ENCODE results near the gene ASIC4. TPM values are rescaled to one million over a fixed set of nuclear protein-coding genes. Genes with fewer than 3 reads are reported as not detected.

Gene ASIC4
- total and polyA plus RNA-seq, 9 of the 15 experiments (the other 6 are each of a cell fraction or from before 2014, with no cell fraction given), result 0.07 to 19.2 (median 4.8) TPM

DNA sequence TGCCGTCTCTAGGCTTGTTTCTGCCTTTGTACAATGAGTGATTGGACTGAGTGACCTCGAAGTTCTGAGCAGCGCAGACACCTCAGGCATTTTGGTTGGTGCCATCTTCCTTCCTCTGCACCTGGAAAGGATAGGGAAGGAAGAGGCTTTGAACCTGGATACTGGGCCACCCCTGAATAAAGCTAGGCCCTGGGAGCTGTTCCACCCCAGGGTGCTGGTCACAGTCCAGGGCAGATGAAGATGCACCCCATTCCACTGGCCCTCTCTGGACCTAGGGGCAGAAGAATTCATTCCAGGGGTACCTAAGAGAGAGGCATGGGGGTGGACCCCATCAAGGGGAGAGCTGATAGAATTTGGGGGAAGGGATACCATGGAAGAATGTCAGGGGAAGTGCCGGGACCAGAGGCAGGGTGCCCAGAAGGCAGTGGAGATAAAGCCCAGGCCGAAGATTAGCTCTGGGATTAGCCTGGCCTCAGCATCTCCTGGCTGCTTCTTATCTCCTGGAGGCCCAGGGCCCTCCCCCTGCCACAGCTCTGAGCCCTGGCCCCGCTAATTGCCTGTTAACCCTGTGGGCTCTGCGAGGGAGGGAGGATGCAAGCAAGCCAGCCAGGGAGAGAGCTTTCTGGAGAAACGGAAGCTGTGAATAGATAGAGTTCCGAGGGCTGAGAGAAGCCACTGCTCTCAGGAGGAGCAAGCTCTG, 11.4 kb downstream of the ASIC4 start (continued):
- TF ChIP-seq, protein P1, sequence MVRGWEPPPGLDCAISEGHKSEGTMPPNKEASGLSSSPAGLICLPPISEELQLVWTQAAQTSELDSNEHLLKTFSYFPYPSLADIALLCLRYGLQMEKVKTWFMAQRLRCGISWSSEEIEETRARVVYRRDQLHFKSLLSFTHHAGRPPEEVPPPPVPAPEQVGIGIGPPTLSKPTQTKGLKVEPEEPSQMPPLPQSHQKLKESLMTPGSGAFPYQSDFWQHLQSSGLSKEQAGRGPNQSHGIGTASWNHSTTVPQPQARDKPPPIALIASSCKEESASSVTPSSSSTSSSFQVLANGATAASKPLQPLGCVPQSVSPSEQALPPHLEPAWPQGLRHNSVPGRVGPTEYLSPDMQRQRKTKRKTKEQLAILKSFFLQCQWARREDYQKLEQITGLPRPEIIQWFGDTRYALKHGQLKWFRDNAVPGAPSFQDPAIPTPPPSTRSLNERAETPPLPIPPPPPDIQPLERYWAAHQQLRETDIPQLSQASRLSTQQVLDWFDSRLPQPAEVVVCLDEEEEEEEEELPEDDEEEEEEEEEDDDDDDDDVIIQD (CRISPR knock-in tag; IDR thresholded peaks at IDR 0.05), result no peak
- TF ChIP-seq MTA3 (IDR thresholded peaks at IDR 0.05; ENCODE audit: borderline replicate concordance) (peak; percentile 83; the same call in 1 of the 2 replicates), RNF2 (IDR thresholded peaks at IDR 0.05) (peak; percentile 96), JUN (IDR thresholded peaks at IDR 0.05; ENCODE audit: borderline replicate concordance, low read depth, low read length) (no peak), JUN (CRISPR knock-in tag; IDR thresholded peaks at IDR 0.05; ENCODE audit: borderline replicate concordance) (no peak), ETV5 (CRISPR knock-in tag; IDR thresholded peaks at IDR 0.05; ENCODE audit: low read depth) (peak; percentile 57; the same call in 1 of the 2 replicates), NR4A1 (CRISPR knock-in tag; IDR thresholded peaks at IDR 0.05) (no peak), NR4A1 (tag; IDR thresholded peaks at IDR 0.05) (peak; percentile 56), CBFA2T3 (IDR thresholded peaks at IDR 0.05) (peak; percentile 95), MTA2 (IDR thresholded peaks at IDR 0.05; ENCODE audit: low read depth) (peak; percentile 81), MAZ (CRISPR knock-in tag; conservative IDR thresholded peaks at IDR 0.05 in 1 of 2, IDR thresholded peaks at IDR 0.05 in 1 of 2) (peak; percentile 83 to 89), ASH1L (IDR thresholded peaks at IDR 0.05; ENCODE audit: borderline replicate concordance, low read depth, partially characterized antibody) (no peak), LEF1 (IDR thresholded peaks at IDR 0.05) (peak; percentile 77), SMARCE1 (IDR thresholded peaks at IDR 0.05) (peak; percentile 93), UBTF (IDR thresholded peaks at IDR 0.05; ENCODE audit: borderline replicate concordance in 1 of 2, low read depth in 2 of 2, low read length in 2 of 2) (peak in 1 of 2 experiments; percentile 86; a peak in 2 of 4 replicates), HDAC2 (IDR thresholded peaks at IDR 0.05) (peak; percentile 77; the same call in 1 of the 2 replicates), TFAP4 (CRISPR knock-in tag; IDR thresholded peaks at IDR 0.05; ENCODE audit: borderline replicate concordance) (peak; percentile 72; the same call in 1 of the 2 replicates), FOXJ2 (tag; IDR thresholded peaks at IDR 0.05) (no peak), ZFX (CRISPR knock-in tag; IDR thresholded peaks at IDR 0.05) (peak; percentile 52)
- TF ChIP-seq, protein P2, sequence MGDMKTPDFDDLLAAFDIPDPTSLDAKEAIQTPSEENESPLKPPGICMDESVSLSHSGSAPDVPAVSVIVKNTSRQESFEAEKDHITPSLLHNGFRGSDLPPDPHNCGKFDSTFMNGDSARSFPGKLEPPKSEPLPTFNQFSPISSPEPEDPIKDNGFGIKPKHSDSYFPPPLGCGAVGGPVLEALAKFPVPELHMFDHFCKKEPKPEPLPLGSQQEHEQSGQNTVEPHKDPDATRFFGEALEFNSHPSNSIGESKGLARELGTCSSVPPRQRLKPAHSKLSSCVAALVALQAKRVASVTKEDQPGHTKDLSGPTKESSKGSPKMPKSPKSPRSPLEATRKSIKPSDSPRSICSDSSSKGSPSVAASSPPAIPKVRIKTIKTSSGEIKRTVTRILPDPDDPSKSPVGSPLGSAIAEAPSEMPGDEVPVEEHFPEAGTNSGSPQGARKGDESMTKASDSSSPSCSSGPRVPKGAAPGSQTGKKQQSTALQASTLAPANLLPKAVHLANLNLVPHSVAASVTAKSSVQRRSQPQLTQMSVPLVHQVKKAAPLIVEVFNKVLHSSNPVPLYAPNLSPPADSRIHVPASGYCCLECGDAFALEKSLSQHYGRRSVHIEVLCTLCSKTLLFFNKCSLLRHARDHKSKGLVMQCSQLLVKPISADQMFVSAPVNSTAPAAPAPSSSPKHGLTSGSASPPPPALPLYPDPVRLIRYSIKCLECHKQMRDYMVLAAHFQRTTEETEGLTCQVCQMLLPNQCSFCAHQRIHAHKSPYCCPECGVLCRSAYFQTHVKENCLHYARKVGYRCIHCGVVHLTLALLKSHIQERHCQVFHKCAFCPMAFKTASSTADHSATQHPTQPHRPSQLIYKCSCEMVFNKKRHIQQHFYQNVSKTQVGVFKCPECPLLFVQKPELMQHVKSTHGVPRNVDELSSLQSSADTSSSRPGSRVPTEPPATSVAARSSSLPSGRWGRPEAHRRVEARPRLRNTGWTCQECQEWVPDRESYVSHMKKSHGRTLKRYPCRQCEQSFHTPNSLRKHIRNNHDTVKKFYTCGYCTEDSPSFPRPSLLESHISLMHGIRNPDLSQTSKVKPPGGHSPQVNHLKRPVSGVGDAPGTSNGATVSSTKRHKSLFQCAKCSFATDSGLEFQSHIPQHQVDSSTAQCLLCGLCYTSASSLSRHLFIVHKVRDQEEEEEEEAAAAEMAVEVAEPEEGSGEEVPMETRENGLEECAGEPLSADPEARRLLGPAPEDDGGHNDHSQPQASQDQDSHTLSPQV (IDR thresholded peaks at IDR 0.05), result peak; percentile 70

Measured in K562 (cell line).